ENCODE results near the gene RGS11. TPM values are rescaled to one million over a fixed set of nuclear protein-coding genes. Genes with fewer than 3 reads are reported as not detected.

Gene RGS11
- total and polyA plus RNA-seq, 9 of the 15 experiments (the other 6 are each of a cell fraction or from before 2014, with no cell fraction given), result not detected

DNA sequence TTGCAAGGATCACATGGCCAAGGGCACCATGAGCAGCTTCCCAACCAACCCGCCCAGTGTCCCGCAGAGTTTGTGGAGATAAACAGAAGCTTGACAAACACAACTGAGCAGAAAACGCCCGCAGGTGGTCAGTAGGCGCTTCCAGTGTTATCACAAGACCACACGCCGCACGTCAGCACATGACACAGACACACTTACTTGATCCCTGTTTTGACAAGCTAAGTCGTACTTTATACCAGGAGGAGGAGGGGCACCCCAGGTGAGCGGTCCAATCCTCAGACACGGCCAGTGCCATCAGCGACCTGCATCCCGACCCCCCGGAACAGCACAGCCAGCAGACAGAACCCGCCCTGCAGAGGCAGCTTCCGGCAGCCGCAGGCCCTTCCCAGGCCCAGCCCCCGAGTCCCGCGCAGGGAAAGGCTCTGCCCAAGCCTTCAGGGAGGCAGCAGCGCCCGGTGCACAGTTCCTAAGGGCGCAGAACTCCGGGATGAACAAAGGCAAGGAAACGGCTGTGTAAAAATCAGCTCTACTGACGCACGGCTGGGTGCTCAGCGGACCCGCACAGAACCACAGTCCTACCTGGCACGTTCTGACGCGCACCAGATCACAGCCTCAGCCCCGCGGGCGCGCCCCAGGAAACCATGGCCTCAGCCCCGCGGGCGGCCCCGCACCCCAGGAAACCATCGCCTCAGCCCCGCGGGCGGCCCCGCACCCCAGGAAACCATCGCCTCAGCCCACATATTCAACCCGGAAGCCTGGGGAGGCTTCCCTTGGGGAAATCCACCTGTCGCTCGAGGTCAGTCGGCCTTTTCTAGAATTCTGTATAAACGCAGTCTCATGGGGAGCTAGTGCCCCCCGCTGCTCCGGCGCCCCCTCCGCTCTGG lies 48.9 kb upstream of the RGS11 start:
- Histone ChIP-seq H3K9me3 (replicated peaks; ENCODE audit: control insufficient read depth, insufficient read depth, low read depth, low read length) (no peaks in the 10 kb centered on the region), H2AFZ (ENCODE audit: low read depth, low read length) (peak overlapping the region; percentile 63; the same call in 1 of the 2 replicates), H3K4me2 (ENCODE audit: insufficient read depth, low read length) (peak overlapping the region; percentile 74), H3K36me3 (ENCODE audit: control insufficient read depth, insufficient read depth, low read length) (peaks cover 27% of the 10 kb centered on the region), H3K79me2 (ENCODE audit: control insufficient read depth, insufficient read depth, low read length) (peaks cover 86% of the 10 kb centered on the region), H4K20me1 (replicated peaks; ENCODE audit: control insufficient read depth, insufficient read depth, low read length) (peaks cover 49% of the 10 kb centered on the region; the same call in 1 of the 2 replicates), H3K4me1 (replicated peaks in 1 of 2; ENCODE audit: control insufficient read depth in 2 of 2, insufficient read depth in 2 of 2, low read length in 2 of 2) (peaks cover 24 to 54% of the 10 kb centered on the region in 2 experiments), H3K4me3 (peak overlapping the region; percentile 28), H3K9ac (ENCODE audit: insufficient read depth in 1 of 2, low read depth in 2 of 2, low read length in 2 of 2) (peak overlapping the region; percentile 63 to 89), H3K27me3 (ENCODE audit: control insufficient read depth in 2 of 2, insufficient read depth in 2 of 2, low read length in 2 of 2) (no peaks in the 10 kb centered on the region), H3K27ac (ENCODE audit: extremely low read depth, low read depth, low read length) (peak overlapping the region; percentile 86), H3K9me1 (ENCODE audit: control insufficient read depth, insufficient read depth, low read length) (peaks cover 10% of the 10 kb centered on the region)
- FAIRE-seq (peak; percentile 98), ATAC-seq (peak; percentile 91), DNase-seq (ENCODE audit: extremely low read depth in 1 of 4, low spot score in 3 of 4) (peak; percentile 79 to 95 (median 84))
- BruUV-seq (replicated peaks), result no TSS peak
- 11% methylated on average over 47 of the region's 55 CpGs for WGBS (ENCODE audit: insufficient coverage, low coverage, missing lambda C conversion rate)
- intact Hi-C loops (cut with micrococcal nuclease) (no loop called here), in situ Hi-C loops (cut with MboI) (no loop called here)
- ChIA-PET CTCF (ENCODE audit: low intra/inter-chr PET ratio) (no interaction called here), POLR2A (interaction anchor here (0.6 to 1.4 kb wide), 8 partner anchors 9 to 231 kb away, joined by 3 to 4 read pairs (median 3); no protein-coding TSS in a partner anchor)
- TF ChIP-seq ASH1L (IDR thresholded peaks at IDR 0.05; ENCODE audit: borderline replicate concordance, low read depth, partially characterized antibody) (no peak), HMBOX1 (IDR thresholded peaks at IDR 0.05) (peak; percentile 56; the same call in 1 of the 2 replicates), ATF1 (CRISPR knock-in tag; IDR thresholded peaks at IDR 0.05) (no peak), ATF1 (tag; IDR thresholded peaks at IDR 0.05) (peak; percentile 92), U2AF2 (optimal IDR thresholded peaks at IDR 0.05; ENCODE audit: low read depth, low read length) (no peak), ZNF134 (CRISPR knock-in tag; conservative IDR thresholded peaks at IDR 0.05) (no peak), SETDB1 (IDR thresholded peaks at IDR 0.05; ENCODE audit: low read length) (no peak), CREM (IDR thresholded peaks at IDR 0.05; ENCODE audit: low read depth) (peak; percentile 92), ZNF282 (CRISPR knock-in tag; IDR thresholded peaks at IDR 0.05) (no peak), IRF1 (CRISPR knock-in tag; IDR thresholded peaks at IDR 0.05; ENCODE audit: borderline replicate concordance) (no peak), KDM2B (CRISPR knock-in tag; IDR thresholded peaks at IDR 0.05) (no peak), MYC (IDR thresholded peaks at IDR 0.05; ENCODE audit: low read depth, low read length) (peak; percentile 87), MYC (CRISPR knock-in tag; IDR thresholded peaks at IDR 0.05; ENCODE audit: borderline replicate concordance, low read depth) (no peak), TOE1 (IDR thresholded peaks at IDR 0.05; ENCODE audit: borderline replicate concordance) (peak; percentile 91), TOE1 (CRISPR knock-in tag; IDR thresholded peaks at IDR 0.05; ENCODE audit: borderline replicate concordance, low read depth) (no peak), DLX4 (CRISPR knock-in tag; IDR thresholded peaks at IDR 0.05) (no peak), ZNF695 (CRISPR knock-in tag; IDR thresholded peaks at IDR 0.05) (no peak)
- TF ChIP-seq, protein P1, sequence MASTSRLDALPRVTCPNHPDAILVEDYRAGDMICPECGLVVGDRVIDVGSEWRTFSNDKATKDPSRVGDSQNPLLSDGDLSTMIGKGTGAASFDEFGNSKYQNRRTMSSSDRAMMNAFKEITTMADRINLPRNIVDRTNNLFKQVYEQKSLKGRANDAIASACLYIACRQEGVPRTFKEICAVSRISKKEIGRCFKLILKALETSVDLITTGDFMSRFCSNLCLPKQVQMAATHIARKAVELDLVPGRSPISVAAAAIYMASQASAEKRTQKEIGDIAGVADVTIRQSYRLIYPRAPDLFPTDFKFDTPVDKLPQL (IDR thresholded peaks at IDR 0.05; ENCODE audit: extremely low read depth, insufficient read length), result no peak
